ENCODE measurements around the gene CCL27. TPM values are rescaled to one million over a fixed set of nuclear protein-coding genes. Genes with fewer than 3 reads are reported as not detected.

Gene CCL27
- total RNA-seq, 1 experiment from 2014 or later, result 0.68 TPM

GRCh38 chr9:34651876-34652601 is 10.4 kb downstream of the CCL27 start, which contains the start of gene IL11RA (continued):
- TF ChIP-seq USF2 (CRISPR knock-in tag; IDR thresholded peaks at IDR 0.05), result no peak
- TF ChIP-seq PREB (CRISPR knock-in tag; IDR thresholded peaks at IDR 0.05; ENCODE audit: borderline replicate concordance), result no peak
- no peak for TF ChIP-seq ZNF219 (CRISPR knock-in tag; IDR thresholded peaks at IDR 0.05; ENCODE audit: borderline replicate concordance)
- no peak for TF ChIP-seq ZNF416 (CRISPR knock-in tag; IDR thresholded peaks at IDR 0.05)
- no peak for TF ChIP-seq KAT7 (CRISPR knock-in tag; IDR thresholded peaks at IDR 0.05; ENCODE audit: borderline replicate concordance)
- no peak for TF ChIP-seq ZNF425 (CRISPR knock-in tag; conservative IDR thresholded peaks at IDR 0.05)
- TF ChIP-seq ZNF512 (CRISPR knock-in tag; IDR thresholded peaks at IDR 0.05; ENCODE audit: borderline replicate concordance), result no peak
- peak; percentile 56; the same call in 1 of the 2 replicates for TF ChIP-seq FOXP1 (CRISPR knock-in tag; IDR thresholded peaks at IDR 0.05; ENCODE audit: borderline replicate concordance)
- TF ChIP-seq ATF2 (CRISPR knock-in tag; IDR thresholded peaks at IDR 0.05; ENCODE audit: borderline replicate concordance, low read depth), result no peak
- peak; percentile 26; the same call in 1 of the 2 replicates for TF ChIP-seq ZMAT4 (CRISPR knock-in tag; IDR thresholded peaks at IDR 0.05)
- no peak for TF ChIP-seq ZNF532 (CRISPR knock-in tag; IDR thresholded peaks at IDR 0.05; ENCODE audit: borderline replicate concordance)
- no peak for TF ChIP-seq TEAD4 (CRISPR knock-in tag; IDR thresholded peaks at IDR 0.05)
- TF ChIP-seq TEAD1 (CRISPR knock-in tag; IDR thresholded peaks at IDR 0.05), result no peak
- TF ChIP-seq ZNF138 (CRISPR knock-in tag; conservative IDR thresholded peaks at IDR 0.05), result no peak; the same call in 1 of the 2 replicates
- TF ChIP-seq USF1 (CRISPR knock-in tag; IDR thresholded peaks at IDR 0.05), result no peak
- TF ChIP-seq NFYB (CRISPR knock-in tag; conservative IDR thresholded peaks at IDR 0.05; ENCODE audit: low read depth), result peak; percentile 81
- TF ChIP-seq AFF4 (CRISPR knock-in tag; IDR thresholded peaks at IDR 0.05; ENCODE audit: borderline replicate concordance), result no peak
- TF ChIP-seq IRF2 (CRISPR knock-in tag; IDR thresholded peaks at IDR 0.05; ENCODE audit: borderline replicate concordance, low read depth), result no peak
- TF ChIP-seq SMAD4 (CRISPR knock-in tag; IDR thresholded peaks at IDR 0.05), result no peak
- TF ChIP-seq MXD4 (CRISPR knock-in tag; IDR thresholded peaks at IDR 0.05; ENCODE audit: borderline replicate concordance), result no peak
- 0 out of 2 replicates have a peak, but pooled peaks have one; percentile 64 for TF ChIP-seq EMX1 (CRISPR knock-in tag; IDR thresholded peaks at IDR 0.05)
